HepG2 (cell line): Measurements from ENCODE around the gene SYCE1. TPM values are rescaled to one million over a fixed set of nuclear protein-coding genes. Genes with fewer than 3 reads are reported as not detected.
A peak's percentile ranks its signal among the peaks of the same experiment; 100 is the strongest.

Experiments used
- BCL6 ChIP-seq: IDR thresholded peaks from 2 replicates; pipeline ENCODE4 v1.6.1; 2016; ENCODE audit warnings: missing genetic modification reagents, missing compliant biosample characterization
- BCLAF1 ChIP-seq: fragments of 450-650 bp; IDR thresholded peaks from 2 replicates; pipeline ENCODE4 v1.6.1; 2017; ENCODE audit warnings: mild to moderate bottlenecking
- CC2D1A ChIP-seq: sonication (generic); formaldehyde crosslinking; IDR thresholded peaks from 2 replicates; pipeline ENCODE4 v1.8.1; 2023; ENCODE audit warnings: mild to moderate bottlenecking, missing genetic modification reagents
- CREB1 ChIP-seq, 2 experiments: fragments of 450-650 bp in 1 of 2; IDR thresholded peaks; 2 replicates each; pipeline ENCODE4 v1.6.1; 2016 to 2017; ENCODE audit warnings: control low read depth in 1 of 2, mild to moderate bottlenecking in 1 of 2, missing compliant biosample characterization in 1 of 2, missing genetic modification characterization in 1 of 2
- ESRRA ChIP-seq: sonication (generic); formaldehyde crosslinking; IDR thresholded peaks from 2 replicates; pipeline ENCODE4 v1.5.1; 2020; ENCODE audit warnings: mild to moderate bottlenecking, low read depth, missing genetic modification reagents
- KDM5B ChIP-seq: sonication (generic); formaldehyde crosslinking; IDR thresholded peaks from 2 replicates; pipeline ENCODE4 v1.4.0; 2020; ENCODE audit warnings: missing genetic modification reagents, mild to moderate bottlenecking, borderline replicate concordance
- KMT2B ChIP-seq: IDR thresholded peaks from 2 replicates; pipeline ENCODE4 v1.6.1; 2016; ENCODE audit warnings: missing genetic modification reagents, missing compliant biosample characterization
- MTF2 ChIP-seq: sonication (generic); formaldehyde crosslinking; IDR thresholded peaks from 2 replicates; pipeline ENCODE4 v1.5.0; 2020; ENCODE audit warnings: missing genetic modification reagents, borderline replicate concordance
- MXD1 ChIP-seq: sonication (generic); formaldehyde crosslinking; IDR thresholded peaks from 2 replicates; pipeline ENCODE4 v1.4.0; 2020; ENCODE audit warnings: mild to moderate bottlenecking, missing genetic modification reagents
- TFDP2 ChIP-seq: sonication (generic); formaldehyde crosslinking; IDR thresholded peaks from 2 replicates; pipeline ENCODE4 v1.4.0; 2020; ENCODE audit warnings: missing genetic modification reagents
- UBTF ChIP-seq: sonication (generic); formaldehyde crosslinking; IDR thresholded peaks from 2 replicates; pipeline ENCODE4 v1.4.0; 2020; ENCODE audit warnings: mild to moderate bottlenecking, missing genetic modification reagents
- ZNF24 ChIP-seq: fragments of 450-650 bp; IDR thresholded peaks from 2 replicates; pipeline ENCODE4 v1.6.1; 2017; ENCODE audit warnings: antibody characterized with exemption, mild to moderate bottlenecking
- ZNF350 ChIP-seq: sonication (generic); formaldehyde crosslinking; IDR thresholded peaks from 2 replicates; pipeline ENCODE4 v1.4.0; 2020; ENCODE audit warnings: mild to moderate bottlenecking, low read depth, missing genetic modification reagents, borderline replicate concordance
- ZNF530 ChIP-seq: sonication (generic); formaldehyde crosslinking; IDR thresholded peaks from 2 replicates; pipeline ENCODE4 v1.5.0; 2020; ENCODE audit warnings: low read depth, mild to moderate bottlenecking, missing genetic modification reagents
- ZNF547 ChIP-seq: sonication (generic); formaldehyde crosslinking; IDR thresholded peaks from 2 replicates; pipeline ENCODE4 v1.5.1; 2020; ENCODE audit warnings: mild to moderate bottlenecking, missing genetic modification reagents
- ZNF574 ChIP-seq: sonication (generic); formaldehyde crosslinking; IDR thresholded peaks from 2 replicates; pipeline ENCODE4 v1.4.0; 2020; ENCODE audit warnings: missing genetic modification reagents
- ZNF607 ChIP-seq: sonication (generic); formaldehyde crosslinking; IDR thresholded peaks from 2 replicates; pipeline ENCODE4 v1.5.1; 2020; ENCODE audit warnings: missing genetic modification reagents, mild to moderate bottlenecking, borderline replicate concordance
- polyA plus RNA-seq, 8 experiments: library from polyadenylated mRNA; depleted of rRNA in 3 of 8; stranded (reverse) in 7 of 8; unstranded in 1 of 8; fragments of >200 nt; fragmentation: Illumina TruSeq in 4 of 8; extraction: Trizol in 4 of 8; gene quantifications; 2 replicates each; pipeline versions ENCODE4 v1.2.1 to v1.2.3, GENCODE V29; 2011 to 2016; ENCODE audit warnings: low read depth in 4 of 8, missing spikeins in 1 of 8, mixed read lengths in 1 of 8; ENCODE audit not compliant: insufficient read depth in 1 of 8
- total RNA-seq, 5 experiments: library from RNA; depleted of rRNA; stranded (reverse); fragments of >200 nt; fragmentation: Illumina TruSeq; extraction: Trizol; gene quantifications; 2 replicates each; pipeline ENCODE4 v1.2.3, GENCODE V29; 2016; ENCODE audit warnings: low read depth in 1 of 5

Gene SYCE1
- total and polyA plus RNA-seq, 2 of the 13 experiments (the other 11 are each of a cell fraction or from before 2014, with no cell fraction given) = not detected

GRCh38 chr10:133520193-133520738 is 45.1 kb downstream of the SYCE1 start (continued):
- TF ChIP-seq ZNF574 (CRISPR knock-in tag) (peak; percentile 88), BCL6 (peak; percentile 48; the same call in 1 of the 2 replicates), ZNF607 (CRISPR knock-in tag) (peak; percentile 80; the same call in 1 of the 2 replicates), ZNF350 (CRISPR knock-in tag) (peak; percentile 73), CC2D1A (no peak), CREB1 (IDR thresholded peaks at IDR 0.05) (0 out of 2 replicates have a peak, but pooled peaks have one; percentile 33), CREB1 (CRISPR knock-in tag; IDR thresholded peaks at IDR 0.05) (no peak), KDM5B (CRISPR knock-in tag) (peak; percentile 74; the same call in 1 of the 2 replicates), MXD1 (CRISPR knock-in tag) (peak; percentile 59; the same call in 1 of the 2 replicates), KMT2B (CRISPR knock-in tag) (peak; percentile 33; the same call in 1 of the 2 replicates), ZNF24 (no peak), ZNF547 (CRISPR knock-in tag) (peak; percentile 41; the same call in 1 of the 2 replicates), TFDP2 (CRISPR knock-in tag) (peak; percentile 62; the same call in 1 of the 2 replicates), ZNF530 (CRISPR knock-in tag) (no peak), ESRRA (CRISPR knock-in tag) (peak; percentile 47; the same call in 1 of the 2 replicates), BCLAF1 (no peak), UBTF (CRISPR knock-in tag) (peak; percentile 54), MTF2 (peak; percentile 70; the same call in 1 of the 2 replicates)
